GM18499 (cell line): ENCODE data around the gene COL6A5.
"Not testable (repeated sequence)": the region's sequence is repeated elsewhere in the genome, so short reads cannot be mapped to it uniquely, and the experiment has no call there.

Source experiments
- ATAC-seq: cut with Tn5 transposase; IDR thresholded peaks from one replicate; pipeline ENCODE4 v1.9.1; 2021; ENCODE audit warnings: moderate number of reproducible peaks; ENCODE audit not compliant: insufficient read depth, unreplicated experiment

COL6A5 gene, protein sequence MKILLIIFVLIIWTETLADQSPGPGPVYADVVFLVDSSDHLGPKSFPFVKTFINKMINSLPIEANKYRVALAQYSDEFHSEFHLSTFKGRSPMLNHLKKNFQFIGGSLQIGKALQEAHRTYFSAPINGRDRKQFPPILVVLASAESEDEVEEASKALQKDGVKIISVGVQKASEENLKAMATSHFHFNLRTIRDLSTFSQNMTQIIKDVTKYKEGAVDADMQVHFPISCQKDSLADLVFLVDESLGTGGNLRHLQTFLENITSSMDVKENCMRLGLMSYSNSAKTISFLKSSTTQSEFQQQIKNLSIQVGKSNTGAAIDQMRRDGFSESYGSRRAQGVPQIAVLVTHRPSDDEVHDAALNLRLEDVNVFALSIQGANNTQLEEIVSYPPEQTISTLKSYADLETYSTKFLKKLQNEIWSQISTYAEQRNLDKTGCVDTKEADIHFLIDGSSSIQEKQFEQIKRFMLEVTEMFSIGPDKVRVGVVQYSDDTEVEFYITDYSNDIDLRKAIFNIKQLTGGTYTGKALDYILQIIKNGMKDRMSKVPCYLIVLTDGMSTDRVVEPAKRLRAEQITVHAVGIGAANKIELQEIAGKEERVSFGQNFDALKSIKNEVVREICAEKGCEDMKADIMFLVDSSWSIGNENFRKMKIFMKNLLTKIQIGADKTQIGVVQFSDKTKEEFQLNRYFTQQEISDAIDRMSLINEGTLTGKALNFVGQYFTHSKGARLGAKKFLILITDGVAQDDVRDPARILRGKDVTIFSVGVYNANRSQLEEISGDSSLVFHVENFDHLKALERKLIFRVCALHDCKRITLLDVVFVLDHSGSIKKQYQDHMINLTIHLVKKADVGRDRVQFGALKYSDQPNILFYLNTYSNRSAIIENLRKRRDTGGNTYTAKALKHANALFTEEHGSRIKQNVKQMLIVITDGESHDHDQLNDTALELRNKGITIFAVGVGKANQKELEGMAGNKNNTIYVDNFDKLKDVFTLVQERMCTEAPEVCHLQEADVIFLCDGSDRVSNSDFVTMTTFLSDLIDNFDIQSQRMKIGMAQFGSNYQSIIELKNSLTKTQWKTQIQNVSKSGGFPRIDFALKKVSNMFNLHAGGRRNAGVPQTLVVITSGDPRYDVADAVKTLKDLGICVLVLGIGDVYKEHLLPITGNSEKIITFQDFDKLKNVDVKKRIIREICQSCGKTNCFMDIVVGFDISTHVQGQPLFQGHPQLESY (N-terminal part only)

DNA sequence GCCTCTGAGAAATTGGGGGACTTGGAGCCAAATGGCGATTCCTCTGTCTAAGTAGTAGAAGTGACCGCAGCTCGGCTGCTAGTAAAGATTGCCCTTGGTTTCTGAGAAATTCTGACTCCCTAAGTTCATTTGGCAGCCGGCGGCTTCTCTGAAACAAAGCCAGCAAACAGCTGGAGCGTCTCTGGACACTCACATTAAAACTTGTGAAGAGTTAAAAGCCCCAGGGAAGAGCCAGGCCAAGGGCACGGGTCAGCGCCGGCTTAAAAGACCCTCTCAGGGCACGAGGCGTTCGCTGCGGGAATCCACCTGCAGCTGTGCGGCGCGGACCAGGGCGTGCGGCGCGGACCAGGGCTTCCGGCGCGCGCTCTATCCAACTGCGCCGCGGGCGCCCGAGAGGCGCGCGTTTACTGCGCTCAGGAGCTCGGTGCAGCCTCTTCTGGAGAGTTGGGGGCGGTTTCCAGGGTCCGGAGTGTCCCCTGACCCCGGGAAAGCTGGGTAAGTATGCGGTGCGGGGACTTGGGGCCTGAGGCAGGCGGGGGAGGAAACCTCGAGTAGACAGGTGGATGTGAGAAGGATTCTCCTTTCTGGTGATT lies at the start of gene COL6A5:
COL6A5 (plus strand) TSS at position 186 of the 593 bp plus-strand sequence. CDS start 27,967 bp downstream, outside the sequence.
- ATAC-seq = no peak

GRCh38 chr3:130299531-130299930 lies 45.9 kb upstream of the COL6A5 start:
- ATAC-seq = no peak

GRCh38 chr3:130300888-130301287 lies 44.6 kb upstream of the COL6A5 start:
- no peak for ATAC-seq

DNA sequence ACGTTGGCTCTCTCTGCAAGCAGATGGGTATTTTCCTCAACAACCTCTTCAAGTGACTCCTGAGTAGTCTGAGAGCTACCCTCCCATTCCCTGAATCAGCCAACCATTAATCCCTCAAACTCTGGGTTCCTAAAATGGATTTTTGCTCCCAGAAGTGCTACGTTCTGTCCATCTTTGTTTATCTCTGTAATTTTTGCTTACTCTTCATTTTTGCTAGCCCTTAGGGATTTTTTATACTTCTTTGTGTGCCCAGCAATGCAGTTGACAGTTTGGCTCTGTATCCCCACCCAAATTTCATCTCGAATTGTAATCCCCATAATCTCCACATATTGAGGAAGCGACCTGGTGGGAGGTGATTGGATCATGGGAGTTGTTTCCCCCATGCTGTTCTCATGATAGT lies 35.4 kb upstream of the COL6A5 start:
- ATAC-seq = no peak

DNA sequence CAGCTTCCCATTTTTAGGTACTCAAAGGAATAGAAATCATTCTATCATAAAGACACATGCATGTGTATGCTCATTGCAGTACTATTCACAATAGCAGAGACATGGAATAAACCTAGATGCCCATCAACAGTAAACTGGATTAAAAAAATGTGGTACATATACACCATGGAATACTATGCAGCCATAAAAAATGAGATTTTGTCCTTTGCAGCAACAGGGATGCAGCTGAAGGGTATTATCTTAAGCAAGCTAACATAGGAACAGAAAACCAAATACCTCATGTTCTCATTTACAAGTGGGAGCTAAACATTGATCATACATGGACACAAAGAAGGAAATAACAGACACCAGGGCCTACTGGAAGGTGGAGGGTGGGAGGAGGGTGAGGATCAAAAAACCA lies 33.1 kb upstream of the COL6A5 start:
- ATAC-seq = no peak

DNA sequence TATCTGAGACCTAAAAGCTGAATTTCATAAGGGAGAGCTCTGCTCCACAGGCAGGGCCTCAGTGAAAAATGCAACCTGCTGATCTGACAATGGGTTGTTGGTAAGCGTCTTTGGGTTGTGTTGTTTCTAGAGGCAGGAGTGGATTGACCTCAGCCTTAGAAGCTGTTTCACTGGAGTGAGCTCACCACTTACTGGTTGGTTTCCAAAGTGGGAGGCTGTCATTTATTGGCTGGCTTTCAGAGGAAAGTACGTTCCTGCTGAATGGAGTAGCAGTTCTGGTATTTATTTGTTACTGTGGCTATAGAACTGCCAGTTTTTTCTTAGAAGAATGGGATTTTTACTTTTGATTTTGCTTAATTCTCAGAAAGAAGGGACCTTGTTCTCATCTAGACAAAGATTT lies 29.3 kb upstream of the COL6A5 start:
- ATAC-seq = no peak

DNA sequence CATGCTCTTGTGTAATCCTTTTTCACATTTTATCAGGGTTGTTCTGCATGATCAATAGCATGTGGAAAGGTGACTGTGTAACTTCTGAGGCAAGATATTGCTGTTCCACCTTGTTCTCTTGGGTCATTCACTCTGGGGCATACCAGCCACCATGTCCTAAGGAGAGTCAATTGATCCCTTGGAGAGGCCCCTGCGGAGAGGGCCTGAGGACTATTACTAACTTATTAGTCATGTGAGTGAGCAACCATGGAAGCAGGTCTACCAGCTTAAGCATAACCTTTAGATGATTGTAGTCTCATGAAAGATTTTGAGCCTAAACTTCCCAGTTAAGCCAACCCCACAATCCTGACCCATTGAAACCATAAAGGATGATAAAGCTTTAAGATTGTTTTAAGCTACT lies 22.0 kb upstream of the COL6A5 start:
- ATAC-seq = no peak

DNA sequence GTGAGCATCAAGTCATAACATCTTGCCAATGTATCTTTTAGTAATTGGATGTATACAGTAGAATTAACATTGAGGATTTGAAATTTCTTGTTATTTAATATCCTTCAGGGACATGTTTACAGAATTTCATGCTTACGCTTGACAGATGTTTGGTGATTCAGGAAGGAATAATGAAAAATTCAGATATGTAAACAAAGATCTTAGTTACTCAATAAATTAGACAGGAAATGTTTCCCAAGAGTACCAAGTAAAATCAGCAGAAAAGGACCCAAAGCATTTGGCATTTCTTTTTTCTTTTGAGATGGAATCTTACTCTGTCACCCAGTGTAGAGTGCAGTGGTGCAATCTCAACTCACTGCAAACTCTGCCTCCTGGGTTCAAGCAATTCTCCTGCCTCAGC lies 4.7 kb upstream of the COL6A5 start:
- ATAC-seq = no peak

GRCh38 chr3:130341388-130341787 lies 4.1 kb upstream of the COL6A5 start:
- no peak for ATAC-seq

DNA sequence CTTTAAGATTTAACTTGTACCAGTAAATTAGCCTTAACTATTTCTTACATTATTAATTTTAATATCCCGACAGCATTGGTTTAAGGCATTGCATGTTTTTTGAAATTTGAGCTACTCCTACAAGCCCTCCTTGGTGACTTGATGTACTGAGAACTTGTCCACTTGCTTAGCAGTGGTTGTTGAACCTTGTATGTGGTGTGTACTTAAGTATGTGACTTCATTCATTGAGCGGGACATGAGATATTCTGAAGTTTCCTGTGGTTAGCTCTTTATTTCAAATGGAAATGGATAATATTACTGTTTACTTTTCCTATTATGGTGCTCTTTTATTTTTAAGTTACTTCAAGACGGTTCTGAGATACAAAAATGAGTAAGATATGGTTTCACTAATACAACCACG lies 3.6 kb upstream of the COL6A5 start:
- ATAC-seq = no peak

GRCh38 chr3:130342821-130343661 lies 2.4 kb upstream of the COL6A5 start:
- ATAC-seq = no peak

DNA sequence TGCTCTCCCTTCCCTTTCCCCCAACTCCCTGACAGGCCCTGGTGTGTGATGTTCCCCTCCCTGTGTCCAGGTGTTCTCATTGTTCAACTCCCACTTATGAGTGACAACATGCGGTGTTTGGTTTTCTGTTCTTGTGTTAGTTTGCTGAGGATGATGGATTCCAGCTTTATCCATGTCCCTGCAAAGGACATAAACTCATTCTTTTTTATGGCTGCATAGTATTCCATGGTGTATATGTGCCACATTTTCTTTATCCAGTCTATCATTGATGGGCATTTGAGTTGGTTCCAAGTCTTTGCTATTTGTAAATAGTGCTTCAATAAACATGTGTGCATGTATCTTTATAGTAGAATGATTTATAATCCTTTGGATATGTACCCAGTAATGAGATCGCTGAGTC lies 2.8 kb downstream of the COL6A5 start:
- ATAC-seq = not testable (repeated sequence)

DNA sequence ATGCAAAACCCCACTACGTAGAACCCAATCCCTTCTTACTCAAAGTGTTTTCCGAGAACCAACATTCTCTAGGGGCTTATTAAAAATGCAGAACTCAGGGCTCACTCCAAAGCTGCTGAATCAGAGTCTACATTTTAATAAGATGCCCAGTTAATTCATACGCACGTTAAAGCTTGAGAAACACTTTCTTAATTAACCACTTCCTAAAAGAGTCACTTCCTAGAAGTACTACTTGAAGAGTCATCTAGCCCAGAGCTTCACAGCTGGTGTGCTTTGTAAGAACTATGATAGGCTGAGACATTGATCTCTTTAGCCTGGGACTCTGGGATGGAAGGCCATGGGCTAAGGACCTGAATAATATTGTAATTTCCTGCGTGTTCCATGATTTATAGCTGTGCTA lies 9.0 kb downstream of the COL6A5 start:
- ATAC-seq = no peak

DNA sequence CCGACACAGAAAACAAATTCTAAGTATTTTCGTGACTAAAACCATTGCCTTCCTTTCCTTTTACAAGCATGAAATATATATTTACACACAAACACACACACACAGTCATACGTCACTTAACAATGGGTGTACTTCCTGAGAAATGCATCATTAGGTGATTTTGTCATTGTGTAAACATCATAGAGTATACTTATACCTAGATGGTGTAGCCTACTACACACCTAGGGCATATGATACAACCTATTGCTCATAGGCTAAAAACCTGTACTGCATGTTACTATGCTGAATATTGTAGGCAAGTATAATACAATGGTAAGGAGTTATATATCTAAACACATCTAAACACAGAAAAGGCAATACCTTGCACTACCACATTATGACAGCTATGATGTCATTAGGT lies 28.6 kb downstream of the COL6A5 start:
- ATAC-seq = no peak

- ATAC-seq = no peak
Measured at GRCh38 chr3:130374908-130375307, 29.4 kb downstream of the COL6A5 start.

DNA sequence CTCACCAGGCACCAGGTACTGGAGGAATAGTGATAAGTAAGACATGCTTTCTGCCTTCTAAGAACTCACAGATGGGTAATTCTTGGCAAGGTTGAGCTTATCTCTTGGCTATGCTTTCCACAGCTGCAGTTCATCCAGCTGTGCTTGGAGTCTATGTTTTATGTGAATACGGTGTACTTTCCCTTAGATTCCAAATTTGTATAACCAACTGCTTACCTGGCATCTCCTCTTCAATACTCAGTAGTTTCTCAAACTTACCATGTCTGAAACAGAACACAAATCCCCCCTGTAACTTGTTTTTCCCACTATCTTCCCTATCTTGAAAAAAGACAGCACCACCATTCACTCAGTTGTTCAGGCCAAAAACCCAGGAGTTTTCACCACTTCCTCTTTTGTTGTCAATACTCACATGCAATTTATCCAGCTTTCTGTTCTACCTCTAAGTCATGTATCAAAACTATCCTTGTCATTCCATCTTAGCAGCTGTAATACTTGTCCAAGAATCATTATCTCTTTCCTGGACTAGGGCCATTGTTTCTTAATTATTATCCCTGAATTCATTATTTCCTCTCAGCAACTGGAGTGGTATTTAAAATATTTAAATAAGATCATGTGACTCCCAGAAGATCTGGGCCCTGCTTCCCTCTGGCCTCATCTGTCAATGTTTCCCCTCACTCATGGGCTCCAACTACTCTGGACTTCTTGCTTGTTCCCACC lies 32.6 kb downstream of the COL6A5 start:
- no peak for ATAC-seq

DNA sequence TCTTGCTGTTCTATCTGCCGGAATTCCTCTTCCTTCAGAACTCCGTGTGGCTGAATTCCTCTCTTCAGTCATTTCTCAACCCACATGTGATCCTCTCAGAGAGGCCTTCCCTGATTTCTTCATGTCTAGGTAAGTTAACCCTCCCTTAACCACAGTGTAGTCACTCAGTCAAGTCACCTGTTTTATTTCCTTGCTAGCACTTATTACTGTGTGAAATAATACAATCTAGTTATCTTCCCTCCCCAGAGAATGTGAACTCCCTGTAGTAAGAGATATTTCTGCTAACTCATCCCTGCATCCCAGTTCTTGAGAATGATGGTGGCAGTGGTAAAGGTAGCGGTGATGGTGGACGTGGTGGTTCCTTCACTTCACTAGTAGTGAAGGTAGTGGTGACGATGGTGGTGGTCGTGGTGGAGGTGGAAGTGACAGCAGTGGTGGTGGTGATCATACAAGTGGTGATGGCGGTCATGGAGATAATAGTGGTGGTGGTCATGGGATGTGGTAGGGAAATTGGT lies 33.3 kb downstream of the COL6A5 start:
- ATAC-seq = no peak

DNA sequence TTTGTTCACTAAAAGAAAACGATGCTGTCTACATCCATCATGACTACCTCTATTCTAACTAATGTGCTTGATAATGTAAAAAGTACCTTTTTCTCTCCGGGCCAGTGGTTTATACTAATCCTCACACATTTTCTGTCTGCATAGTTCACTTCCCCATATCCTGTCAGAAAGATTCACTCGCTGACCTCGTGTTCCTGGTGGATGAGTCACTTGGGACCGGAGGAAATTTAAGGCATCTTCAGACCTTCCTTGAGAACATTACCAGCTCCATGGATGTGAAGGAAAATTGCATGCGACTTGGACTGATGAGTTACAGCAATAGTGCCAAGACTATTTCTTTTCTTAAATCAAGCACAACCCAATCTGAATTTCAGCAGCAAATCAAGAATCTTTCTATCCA lies 33.8 kb downstream of the COL6A5 start:
- ATAC-seq = no peak

- no peak for ATAC-seq
Measured at GRCh38 chr3:130380398-130380797, 34.9 kb downstream of the COL6A5 start.
